Left renal pelvis (tissue), 4 donors: ENCODE data around the gene MACROD2. TPM values are rescaled to one million over a fixed set of nuclear protein-coding genes. Genes with fewer than 3 reads are reported as not detected.
"Not testable (repeated sequence)": the region's sequence is repeated elsewhere in the genome, so short reads cannot be mapped to it uniquely, and the experiment has no call there.

ENCODE experiments used
- DNase-seq, 4 donors: peaks; one replicate each; pipeline ENCODE4 v3.0.0-alpha.2; 2013; ENCODE audit warnings: low read depth in 4 of 4, low spot score in 3 of 4
- polyA plus RNA-seq, 4 donors: library from polyadenylated mRNA; unstranded; fragments of 120-200 nt; gene quantifications; one replicate each; pipeline ENCODE4 v1.2.1, GENCODE V29; 2013; ENCODE audit not compliant: insufficient read length in 4 of 4

Gene MACROD2
- polyA plus RNA-seq = 10 to 100 TPM in 3 of 4 donors, 1 to 10 TPM in 1; 7.0 to 17.8 (median 12.7) TPM

GRCh38 chr20:13995086-13995665 is at the start of gene MACROD2:
TSS of gene MACROD2 (plus strand) at chr20:13995516.
- DNase-seq = peak; percentile 75 to 85 (median 80)

DNA sequence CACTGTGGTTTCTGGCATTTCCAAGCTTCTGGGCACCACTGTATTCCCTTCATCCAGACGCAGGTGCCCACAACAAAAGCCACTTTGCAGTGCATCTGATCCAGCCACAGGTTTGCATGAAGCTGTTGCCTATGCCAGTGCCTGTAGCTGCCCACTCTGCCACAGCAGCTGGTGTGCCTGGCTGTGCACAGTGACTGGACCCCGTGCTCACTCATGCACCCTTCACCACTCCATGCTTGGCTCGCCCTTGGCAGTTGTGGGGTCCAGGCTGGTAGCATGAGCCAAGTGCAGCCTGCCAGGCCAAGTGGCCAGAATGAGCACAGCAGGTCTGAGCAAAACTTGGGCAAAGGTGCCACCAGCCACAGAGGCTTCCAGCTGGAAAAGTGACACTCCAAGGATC is 47.6 kb upstream of the MACROD2 start:
- no peak for DNase-seq

- no peak for DNase-seq
These were observed 42.1 kb upstream of the MACROD2 start for GRCh38 chr20:13953227-13953626.

DNA sequence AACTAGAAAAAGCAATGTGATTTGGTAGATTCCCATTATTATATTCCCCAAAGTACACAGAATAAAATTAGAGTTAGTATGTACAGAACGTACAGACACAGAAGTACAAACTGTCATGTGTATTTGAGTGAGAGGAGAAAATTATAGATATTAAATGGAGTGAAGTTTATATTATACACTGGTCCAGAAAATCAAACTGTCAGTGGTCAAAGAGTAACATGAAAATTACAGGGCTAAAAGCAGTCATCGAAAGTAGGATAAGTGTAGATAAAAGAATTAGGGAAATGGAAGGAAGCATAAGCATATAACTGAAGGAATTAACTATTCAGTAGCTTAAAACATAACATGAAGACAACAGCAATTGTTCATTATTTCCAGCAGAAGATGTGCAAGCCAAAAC is 35.2 kb upstream of the MACROD2 start:
- DNase-seq = no peak

DNA sequence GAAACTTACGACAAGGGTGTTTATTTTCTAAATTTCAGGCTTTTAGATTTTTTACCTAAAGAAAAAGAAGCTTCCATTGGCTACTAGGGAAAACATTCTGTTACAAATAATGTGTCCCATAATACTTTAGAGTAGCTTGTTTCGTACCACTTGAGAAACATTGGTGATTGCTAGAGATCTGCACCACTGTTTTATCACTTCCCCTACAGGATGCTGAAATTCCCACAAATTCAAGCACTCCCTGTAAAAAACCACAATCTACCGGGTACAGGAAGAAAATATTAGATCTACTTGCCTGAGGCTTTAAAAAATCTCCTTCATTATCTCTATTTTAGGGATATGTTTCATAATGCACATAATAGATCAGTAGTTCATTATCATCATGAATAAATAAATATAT is 34.8 kb upstream of the MACROD2 start:
- DNase-seq = no peak

DNA sequence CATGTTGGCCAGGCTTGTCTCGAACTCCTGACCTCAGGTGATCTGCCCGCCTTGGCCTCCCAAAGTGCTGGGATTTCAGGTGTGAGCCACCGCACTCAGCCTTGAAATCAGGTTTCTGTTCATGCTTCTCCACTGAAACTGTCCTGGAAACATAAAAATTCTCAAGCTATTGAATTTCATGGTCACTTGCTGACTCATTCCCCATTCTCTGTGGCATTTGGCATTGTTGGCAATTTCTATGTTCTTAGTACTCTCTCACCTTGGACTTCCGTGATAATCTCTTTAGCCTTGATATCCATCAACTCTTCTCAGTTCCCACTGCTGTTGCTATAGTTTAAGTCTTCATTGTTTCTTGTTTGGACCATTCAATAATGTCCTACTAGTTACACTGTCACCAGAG is 11.1 kb upstream of the MACROD2 start:
- no peak for DNase-seq

DNA sequence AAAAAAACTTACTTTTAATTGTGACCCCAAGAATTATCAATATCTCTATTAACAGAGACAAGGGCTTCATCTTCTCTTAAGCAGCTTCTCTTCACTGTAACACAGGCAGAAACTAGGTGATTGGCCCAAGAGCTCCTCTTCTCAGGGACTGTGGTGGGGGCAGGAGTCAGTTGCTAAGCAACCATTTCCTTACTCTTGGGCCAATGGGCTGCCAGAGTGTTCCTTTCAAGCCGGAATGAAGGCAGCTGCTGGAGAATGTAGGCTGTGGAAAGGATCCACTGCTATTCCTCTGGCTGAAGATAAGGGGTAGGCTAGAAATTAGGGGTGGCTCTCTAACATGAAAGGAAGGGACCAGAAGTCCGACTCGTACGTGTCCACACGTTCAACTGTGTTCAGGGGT is 4.9 kb upstream of the MACROD2 start, which contains the start of gene SEL1L2:
SEL1L2 (minus strand) TSS at position 150 of the 400 bp plus-strand sequence; CDS start at position 70, 80 bp downstream.
- DNase-seq = no peak

- no peak for DNase-seq
These were observed 4.0 kb upstream of the MACROD2 start for GRCh38 chr20:13991311-13991710.

DNA sequence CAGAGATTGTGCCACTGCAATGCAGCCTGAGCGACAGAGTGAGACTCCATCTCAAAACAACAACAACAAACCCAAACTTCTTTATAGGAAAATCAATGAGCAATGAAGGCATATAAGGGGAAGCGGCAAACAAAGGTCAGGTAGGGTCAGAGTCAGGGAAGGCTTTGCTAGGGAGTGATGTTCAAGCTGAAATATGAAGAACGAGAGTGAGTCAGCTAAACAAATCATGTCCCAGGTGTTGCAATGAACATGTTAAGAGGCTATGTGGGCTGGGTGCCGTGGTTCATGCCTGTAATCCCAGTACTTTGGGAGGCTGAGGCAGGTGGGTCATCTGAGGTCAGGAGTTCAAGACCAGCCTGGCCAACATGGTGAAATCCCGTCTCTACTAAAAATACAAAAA is 3.4 kb upstream of the MACROD2 start:
- not testable (repeated sequence) for DNase-seq

GRCh38 chr20:13995841-13996240 is 525 bp downstream of the MACROD2 start:
- DNase-seq = peak in 2 of 4 donors; percentile 14 to 25

- peak in 1 of 4 donors; percentile 8 for DNase-seq
These were observed 949 bp downstream of the MACROD2 start for GRCh38 chr20:13996265-13996664.

- DNase-seq = no peak
These were observed 5.6 kb downstream of the MACROD2 start for GRCh38 chr20:14000917-14001316.

- no peak for DNase-seq
These were observed 10.7 kb downstream of the MACROD2 start for GRCh38 chr20:14005996-14006395.

GRCh38 chr20:14009208-14009607 is 13.9 kb downstream of the MACROD2 start:
- no peak for DNase-seq

DNA sequence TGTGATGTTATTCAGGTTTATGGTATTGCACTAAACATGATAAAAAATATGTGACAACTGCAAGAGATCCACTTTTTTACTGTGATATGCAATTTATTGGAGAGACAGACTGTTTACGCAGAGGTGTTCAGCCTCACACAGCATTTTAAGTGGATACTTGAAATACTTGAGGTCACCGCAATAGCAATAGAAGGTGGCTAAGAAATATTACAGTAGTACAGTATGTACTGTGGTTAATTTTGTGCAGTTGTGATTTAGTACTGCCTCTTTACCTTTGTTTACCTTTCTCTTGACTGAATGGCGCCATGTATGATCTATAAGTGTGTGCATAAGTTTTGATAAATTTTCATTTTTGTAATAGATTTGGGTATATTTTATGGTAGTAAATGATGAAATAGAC is 17.4 kb downstream of the MACROD2 start:
- no peak for DNase-seq

DNA sequence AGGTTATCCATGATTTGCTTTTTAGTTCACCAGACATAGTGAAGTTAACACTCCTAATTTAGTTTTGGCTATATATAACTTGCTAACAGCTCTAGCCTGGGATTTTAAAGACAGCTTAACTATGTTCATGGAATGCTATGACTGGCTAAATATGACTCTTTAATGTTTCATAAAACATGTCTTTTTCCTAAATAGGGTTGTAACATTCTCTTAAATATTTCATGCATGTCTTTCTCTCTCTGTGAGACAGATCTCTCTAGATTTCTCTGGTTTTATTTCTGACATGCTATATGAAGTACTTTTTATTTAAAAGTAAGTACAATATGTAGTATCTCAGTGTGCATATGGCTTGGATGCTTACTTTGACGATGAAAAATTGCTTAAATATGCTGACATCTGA is 35.7 kb downstream of the MACROD2 start:
- no peak for DNase-seq

DNA sequence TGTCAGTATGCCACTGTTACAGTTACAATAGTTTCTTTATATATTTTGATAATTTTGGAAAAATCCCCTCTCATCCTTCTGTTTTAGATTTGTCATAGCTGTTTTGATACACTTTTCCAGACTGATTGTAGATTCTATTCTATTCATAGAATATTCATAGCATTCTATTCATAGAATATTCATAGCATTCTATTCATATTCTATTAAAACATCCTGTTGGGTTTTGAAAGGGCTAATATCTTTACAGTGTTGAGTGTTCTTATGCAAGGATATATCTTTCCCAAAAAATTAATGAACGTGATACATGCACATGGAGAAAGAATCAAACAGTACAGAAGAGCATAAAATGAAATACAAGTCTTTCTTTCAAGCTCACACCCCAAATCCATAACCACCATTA is 38.0 kb downstream of the MACROD2 start:
- DNase-seq = no peak

GRCh38 chr20:14036567-14036966 is 41.3 kb downstream of the MACROD2 start:
- DNase-seq = no peak

GRCh38 chr20:14044712-14045276 is 49.5 kb downstream of the MACROD2 start:
- DNase-seq = not testable (repeated sequence)

DNA sequence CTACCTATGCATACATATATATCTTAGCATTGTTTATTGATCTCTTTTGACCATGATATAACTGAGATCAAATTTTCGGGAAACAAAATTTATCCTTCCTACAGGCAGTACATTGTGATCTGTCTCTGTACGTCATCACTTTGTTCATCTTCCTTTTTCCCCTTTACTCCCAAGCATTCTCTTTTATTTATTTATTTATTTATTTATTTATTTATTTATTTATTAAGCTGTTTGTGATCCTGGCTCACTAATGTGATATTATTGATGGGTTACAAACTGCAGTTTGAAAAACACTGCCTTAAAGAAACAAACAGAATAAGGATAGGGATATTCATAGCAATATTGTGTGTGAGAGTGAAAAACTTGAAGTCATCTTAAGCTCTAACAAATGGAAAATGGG is 51.2 kb downstream of the MACROD2 start:
- no peak for DNase-seq

DNA sequence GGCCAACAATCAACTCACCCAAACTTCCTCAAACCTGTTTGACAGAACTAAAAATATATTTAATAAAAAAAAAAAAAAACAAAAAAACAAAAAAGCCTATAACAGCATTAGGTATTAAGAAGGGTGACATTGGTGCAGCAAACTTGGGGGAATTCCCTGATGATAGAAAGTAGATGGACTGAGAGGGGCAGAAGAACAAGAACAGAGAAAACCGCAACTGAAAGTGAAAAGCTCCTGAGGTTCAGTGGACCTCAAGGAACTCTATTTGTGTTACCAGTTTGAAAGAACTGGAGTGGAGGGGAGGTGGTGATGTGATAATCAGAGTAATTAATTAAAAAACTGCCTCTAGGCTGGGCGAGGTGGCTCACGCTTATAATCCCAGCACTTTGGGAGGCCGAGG is 53.8 kb downstream of the MACROD2 start:
- DNase-seq = no peak

DNA sequence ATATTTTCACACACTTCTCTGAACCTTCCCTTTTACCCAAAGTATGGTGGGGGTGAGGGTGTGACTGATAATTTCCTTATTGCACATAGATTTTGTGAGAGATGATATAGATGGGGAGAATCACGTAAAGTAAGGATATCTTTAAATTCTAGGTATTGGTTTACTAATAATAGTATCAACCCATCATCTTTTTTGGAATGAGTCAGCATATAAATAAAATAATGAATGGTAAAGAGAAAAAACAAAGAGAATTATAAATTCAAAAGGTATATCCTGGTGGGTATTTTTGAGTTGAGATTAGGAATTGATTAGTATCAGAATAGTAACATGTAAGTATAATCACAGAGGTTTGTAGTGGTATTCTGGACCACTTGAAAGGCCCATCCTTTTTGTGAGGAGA is 56.1 kb downstream of the MACROD2 start:
- no peak for DNase-seq
